GM13976 (cell line): ENCODE results near the gene CASP7.

Experiments used
- DNase-seq: peaks from one replicate; pipeline ENCODE4 v3.0.0; 2012; ENCODE audit warnings: low spot score
- CTCF ChIP-seq: IDR thresholded peaks from 2 replicates; pipeline ENCODE4 v1.5.1; 2012; ENCODE audit warnings: borderline replicate concordance, mild to moderate bottlenecking; ENCODE audit not compliant: insufficient read depth; ENCODE audit errors: extremely low read depth, missing control alignments, control extremely low read depth
- in situ Hi-C: fragments of 300-500 bp; cut with MboI; formaldehyde crosslinking; loops from one replicate; pipeline ENCODE4 v1.12.0; 2022; ENCODE audit warnings: low sequenced_read_pairs, mixed read lengths, inconsistent platforms; ENCODE audit not compliant: unreplicated experiment

Gene CASP7

GRCh38 chr10:113708640-113709039 lies 28.9 kb downstream of the CASP7 start:
- TF ChIP-seq CTCF, result no peak
- in situ Hi-C loops, result loop anchor here (10.0 kb wide), 2 partner anchors 76 to 406 kb away; no protein-coding TSS in a partner anchor
- no peak for DNase-seq

- no peak for DNase-seq
- no peak for TF ChIP-seq CTCF
- in situ Hi-C loops, result loop anchor here (10.0 kb wide), 2 partner anchors 75 to 405 kb away; no protein-coding TSS in a partner anchor
Observed at GRCh38 chr10:113709221-113709838, 29.6 kb downstream of the CASP7 start.

GRCh38 chr10:113711142-113711541 lies 31.4 kb downstream of the CASP7 start:
- in situ Hi-C loops, result no loop called here
- no peak for TF ChIP-seq CTCF
- DNase-seq, result no peak

GRCh38 chr10:113712024-113712423 lies 32.3 kb downstream of the CASP7 start:
- in situ Hi-C loops, result no loop called here
- no peak for TF ChIP-seq CTCF
- no peak for DNase-seq

GRCh38 chr10:113712755-113713639 lies 33.3 kb downstream of the CASP7 start:
- TF ChIP-seq CTCF, result no peak
- in situ Hi-C loops, result no loop called here
- no peak for DNase-seq

DNA sequence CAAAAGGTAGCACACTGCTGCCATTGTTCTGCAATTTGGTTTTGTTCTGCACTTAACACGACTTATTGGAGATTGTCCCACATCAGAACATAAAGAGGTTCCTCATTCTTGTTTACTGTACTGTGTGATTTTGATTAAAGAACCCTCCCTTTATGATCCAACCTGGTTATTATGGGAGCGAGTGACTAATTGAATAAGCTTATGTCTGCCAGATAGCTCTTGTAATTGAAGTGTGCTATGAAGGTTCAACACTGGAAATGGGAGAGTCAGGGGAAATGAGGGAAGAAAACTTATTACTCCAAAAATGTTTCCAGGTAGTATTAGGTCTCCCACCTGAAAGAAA lies 33.9 kb downstream of the CASP7 start:
- no peak for TF ChIP-seq CTCF
- DNase-seq, result no peak
- in situ Hi-C loops, result no loop called here
